B cell (primary cell): ENCODE measurements around the gene BICDL1. TPM values are rescaled to one million over a fixed set of nuclear protein-coding genes. Genes with fewer than 3 reads are reported as not detected.

Source experiments
- ATAC-seq: fragments of 200-7000 bp; cut with Tn5 transposase; one replicate; pipeline ENCODE4 v1.10.0; 2021; ENCODE audit warnings: low read depth, mild to moderate bottlenecking, moderate number of reproducible peaks, moderate library complexity
- CTCF ChIA-PET: fragments of 350-600 bp; sonication (Branson Sonifier 250); formaldehyde crosslinking; loops from one replicate; lab custom pipeline; 2021; ENCODE audit warnings: antibody characterized with exemption, inconsistent platforms; lab: Charles Lee
- POLR2A ChIA-PET: fragments of 350-600 bp; sonication (Branson Sonifier 250); formaldehyde crosslinking; loops from one replicate; lab custom pipeline; 2021; ENCODE audit warnings: antibody characterized with exemption; lab: Charles Lee
- DNase-seq: peaks from one replicate; pipeline ENCODE4 v3.0.0; 2013
- H2AFZ ChIP-seq: 2 replicates; pipeline ENCODE4 v1.6.1; 2012; ENCODE audit warnings: mild to moderate bottlenecking, low read depth, low read length; ENCODE audit not compliant: insufficient read depth, poor library complexity, severe bottlenecking
- H3K27ac ChIP-seq, 2 donors: 1 replicate in 1 of 2; 2 replicates in 1 of 2; pipeline ENCODE4 v1.5.1; 2012 to 2013; ENCODE audit warnings: low read length in 2 of 2, mild to moderate bottlenecking in 2 of 2, moderate library complexity in 1 of 2
- H3K27me3 ChIP-seq, 4 experiments: fragments of 200-600 bp in 1 of 4; sonication (generic) in 1 of 4; replicated peaks in 1 of 4; 1 replicate in 2 of 4; 2 replicates in 2 of 4; pipeline versions ENCODE4 v1.6.1 to v1.7.0; 2013 to 2016; ENCODE audit warnings: low read length in 3 of 4, mild to moderate bottlenecking in 2 of 4, mixed read lengths in 1 of 4, moderate library complexity in 1 of 4; ENCODE audit not compliant: insufficient read depth in 4 of 4, control insufficient read depth in 3 of 4; ENCODE audit errors: control extremely low read depth in 1 of 4
- H3K36me3 ChIP-seq, 2 experiments: replicated peaks in 1 of 2; 1 replicate in 1 of 2; 2 replicates in 1 of 2; pipeline versions ENCODE4 v1.6.1 to v1.7.1; 2013; ENCODE audit warnings: low read length in 1 of 2; ENCODE audit not compliant: insufficient read depth in 2 of 2, control insufficient read depth in 1 of 2; ENCODE audit errors: control extremely low read depth in 1 of 2, extremely low read depth in 1 of 2
- H3K4me1 ChIP-seq, 2 donors: fragments of 200-600 bp in 1 of 2; sonication (generic) in 1 of 2; 1 replicate in 1 of 2; 2 replicates in 1 of 2; pipeline versions ENCODE4 v1.5.1 to v1.6.1; 2013 to 2017; ENCODE audit warnings: low read length in 2 of 2; ENCODE audit not compliant: control insufficient read depth in 2 of 2, insufficient read depth in 2 of 2
- H3K4me2 ChIP-seq: replicated peaks from 2 replicates; pipeline ENCODE3; 2012; ENCODE audit warnings: mild to moderate bottlenecking, low read depth, low read length; ENCODE audit not compliant: poor library complexity, severe bottlenecking
- H3K4me3 ChIP-seq, 5 experiments: fragments of 200-600 bp in 1 of 5; sonication (generic) in 1 of 5; 1 replicate in 3 of 5; 2 replicates in 2 of 5; pipeline versions ENCODE4 v1.5.1 to v1.7.0; 2011 to 2016; ENCODE audit warnings: low read length in 4 of 5, mild to moderate bottlenecking in 4 of 5, low read depth in 2 of 5, control low read depth in 1 of 5, moderate library complexity in 1 of 5; ENCODE audit not compliant: insufficient read depth in 1 of 5; ENCODE audit errors: control extremely low read depth in 1 of 5, extremely low read depth in 1 of 5
- H3K79me2 ChIP-seq: fragments of 200-600 bp; sonication (generic); one replicate; pipeline ENCODE4 v1.6.0; 2016; ENCODE audit warnings: low read length; ENCODE audit not compliant: control insufficient read depth, insufficient read depth
- H3K9ac ChIP-seq: fragments of 200-600 bp; sonication (generic); 2 replicates; pipeline ENCODE4 v1.6.1; 2017; ENCODE audit warnings: mild to moderate bottlenecking, low read length, moderate library complexity
- H3K9me3 ChIP-seq, 3 donors: one replicate each; pipeline versions ENCODE4 v1.6.1 to v1.7.1; 2013; ENCODE audit warnings: low read length in 2 of 3; ENCODE audit not compliant: control insufficient read depth in 2 of 3, insufficient read depth in 1 of 3; ENCODE audit errors: control extremely low read depth in 1 of 3
- H4K20me1 ChIP-seq: 2 replicates; pipeline ENCODE4 v1.6.0; 2012; ENCODE audit warnings: mild to moderate bottlenecking, low read length; ENCODE audit not compliant: insufficient read depth, control insufficient read depth, poor library complexity, severe bottlenecking
- H3K27ac Mint-ChIP-seq: one replicate; pipeline ENCODE4 v1.8.0; 2021; ENCODE audit warnings: mixed read lengths
- H3K27me3 Mint-ChIP-seq: one replicate; pipeline ENCODE4 v1.8.0; 2021; ENCODE audit warnings: mixed read lengths
- H3K4me1 Mint-ChIP-seq: one replicate; pipeline ENCODE4 v1.8.0; 2021; ENCODE audit warnings: mixed read lengths
- H3K4me3 Mint-ChIP-seq: one replicate; pipeline ENCODE4 v1.8.0; 2021; ENCODE audit warnings: mixed read lengths
- H3K9me3 Mint-ChIP-seq: one replicate; pipeline ENCODE4 v1.8.0; 2022; ENCODE audit warnings: mixed read lengths; ENCODE audit not compliant: insufficient read depth
- CTCF ChIP-seq: fragments of 200-600 bp; IDR thresholded peaks from one replicate; pipeline ENCODE4 v1.8.0; 2022; ENCODE audit warnings: antibody characterized with exemption, mild to moderate bottlenecking
- EZH2 ChIP-seq: IDR thresholded peaks from 2 replicates; pipeline ENCODE4 v1.6.1; 2012; ENCODE audit warnings: borderline replicate concordance, low read depth, mild to moderate bottlenecking, moderate library complexity, low read length; ENCODE audit not compliant: insufficient read depth, poor library complexity, severe bottlenecking
- WGBS: methylation state at CpG from one replicate; pipeline ENCODE4 v1.1.5; 2013; ENCODE audit warnings: missing lambda C conversion rate; ENCODE audit not compliant: insufficient coverage; 5-methylcytosine and 5-hydroxymethylcytosine counted together
- intact Hi-C: fragments of 100-400 bp; cut with micrococcal nuclease; formaldehyde crosslinking; loops from one replicate; pipeline ENCODE4 v1.10.0; 2022
- polyA plus RNA-seq: library from polyadenylated mRNA; depleted of rRNA; stranded (reverse); fragments of >200 nt; gene quantifications from 2 replicates; pipeline ENCODE4 v1.2.3, GENCODE V29; 2012
- total RNA-seq, 2 donors: library from RNA; stranded (reverse); fragments of 120-200 nt in 1 of 2; gene quantifications; 1 replicate in 1 of 2; 2 replicates in 1 of 2; pipeline versions ENCODE4 v1.2.3 to v1.2.4, GENCODE V29; 2013 to 2022

BICDL1 gene
- total and polyA plus RNA-seq, 2 donors (not counting 1 experiment from before 2014, with no cell fraction given) = 15.6 to 41.5 TPM

GRCh38 chr12:119992129-119992705 is 3.2 kb downstream of the BICDL1 start:
- no peak overlapping the region for H3K4me2 ChIP-seq
- no peaks in the 10 kb centered on the region for H3K36me3 ChIP-seq
- ATAC-seq (no peak), DNase-seq (no peak)
- peaks cover 13 to 19% of the 10 kb centered on the region in 2 donors for H3K4me1 ChIP-seq
- H3K79me2 ChIP-seq = no peaks in the 10 kb centered on the region
- WGBS = no CpG with 5 or more reads among the region's 5 CpGs
- H3K4me3 ChIP-seq = no peak overlapping the region
- H3K4me3 Mint-ChIP-seq = no peak overlapping the region
- H3K27me3 ChIP-seq = no peaks in the 10 kb centered on the region
- no peak for TF ChIP-seq CTCF
- no peak for TF ChIP-seq EZH2
- H3K4me1 Mint-ChIP-seq = peaks cover 28% of the 10 kb centered on the region
- ChIA-PET CTCF (no interaction called here), POLR2A (no interaction called here)
- peaks cover 0 to 2% (median 0%) of the 10 kb centered on the region in 3 donors for H3K9me3 ChIP-seq
- intact Hi-C loops = no loop called here
- H2AFZ ChIP-seq = no peak overlapping the region
- no peak overlapping the region for H3K27ac ChIP-seq
- H4K20me1 ChIP-seq = peaks cover 6% of the 10 kb centered on the region
- H3K9me3 Mint-ChIP-seq = no peaks in the 10 kb centered on the region
- no peak overlapping the region for H3K9ac ChIP-seq
- no peak overlapping the region for H3K27ac Mint-ChIP-seq
- no peaks in the 10 kb centered on the region for H3K27me3 Mint-ChIP-seq

GRCh38 chr12:119994892-119995658 is 6.0 kb downstream of the BICDL1 start:
- DNase-seq = no peak
- WGBS = no CpG with 5 or more reads among the region's 3 CpGs
- Histone ChIP-seq H3K36me3 (no peaks in the 10 kb centered on the region), H3K27ac (no peak overlapping the region), H3K9ac (no peak overlapping the region), H4K20me1 (peaks cover 6% of the 10 kb centered on the region), H3K4me1 (peaks cover 7 to 10% of the 10 kb centered on the region in 2 donors), H3K9me3 (peaks cover 0 to 2% (median 0%) of the 10 kb centered on the region in 3 donors), H3K27me3 (no peaks in the 10 kb centered on the region), H2AFZ (no peak overlapping the region), H3K4me2 (no peak overlapping the region), H3K79me2 (no peaks in the 10 kb centered on the region), H3K4me3 (no peak overlapping the region)
- Mint-ChIP-seq H3K9me3 (no peaks in the 10 kb centered on the region), H3K4me3 (no peak overlapping the region), H3K27ac (no peak overlapping the region), H3K27me3 (no peaks in the 10 kb centered on the region), H3K4me1 (peaks cover 20% of the 10 kb centered on the region)
- intact Hi-C loops = no loop called here
- no peak for TF ChIP-seq EZH2
- no peak for TF ChIP-seq CTCF
- ChIA-PET POLR2A (no interaction called here), CTCF (no interaction called here)
- ATAC-seq = no peak
